Osteoblast (primary cell): ENCODE results near the gene NRG3. TPM values are rescaled to one million over a fixed set of nuclear protein-coding genes. Genes with fewer than 3 reads are reported as not detected.

Source experiments
- DNase-seq: peaks from one replicate; pipeline ENCODE4 v3.0.0; 2011; ENCODE audit warnings: low spot score, mixed read lengths; ENCODE audit not compliant: insufficient read length; ENCODE audit errors: missing footprints
- H2AFZ ChIP-seq: 2 replicates; pipeline ENCODE4 v1.6.0; 2011; ENCODE audit warnings: mild to moderate bottlenecking, low read length
- H3K27ac ChIP-seq: 2 replicates; pipeline ENCODE4 v1.5.1; 2011; ENCODE audit warnings: mild to moderate bottlenecking, low read depth, low read length, moderate library complexity
- H3K27me3 ChIP-seq: 2 replicates; pipeline ENCODE4 v1.6.0; 2012; ENCODE audit warnings: mild to moderate bottlenecking, control low read depth, inconsistent platforms, low read length, moderate library complexity; ENCODE audit not compliant: insufficient read depth
- H3K36me3 ChIP-seq: 2 replicates; pipeline ENCODE4 v1.5.1; 2011; ENCODE audit warnings: mild to moderate bottlenecking, low read length, control low read depth, moderate library complexity; ENCODE audit not compliant: insufficient read depth
- H3K4me1 ChIP-seq: 2 replicates; pipeline ENCODE4 v1.5.1; 2011; ENCODE audit warnings: mild to moderate bottlenecking, low read length, control low read depth, moderate library complexity; ENCODE audit not compliant: insufficient read depth
- H3K4me2 ChIP-seq: 2 replicates; pipeline ENCODE4 v1.6.0; 2011; ENCODE audit warnings: mild to moderate bottlenecking, low read length; ENCODE audit not compliant: insufficient read depth
- H3K4me3 ChIP-seq: fragments of 200-600 bp; sonication (generic); 3 replicates; pipeline ENCODE4 v1.5.1; 2012; ENCODE audit warnings: mild to moderate bottlenecking, low read length, inconsistent platforms; ENCODE audit not compliant: insufficient read depth
- H3K79me2 ChIP-seq: 2 replicates; pipeline ENCODE4 v1.6.0; 2012; ENCODE audit warnings: mild to moderate bottlenecking, low read length, control low read depth, inconsistent platforms; ENCODE audit not compliant: insufficient read depth
- H3K9me3 ChIP-seq: 2 replicates; pipeline ENCODE4 v1.5.1; 2011; ENCODE audit warnings: low read depth, low read length, control low read depth
- H4K20me1 ChIP-seq: 2 replicates; pipeline ENCODE4 v1.6.0; 2012; ENCODE audit warnings: mild to moderate bottlenecking, low read length, control low read depth; ENCODE audit not compliant: insufficient read depth
- CTCF ChIP-seq: IDR thresholded peaks from 2 replicates; pipeline ENCODE4 v1.5.1; 2011; ENCODE audit warnings: mild to moderate bottlenecking, low read depth, low read length, moderate library complexity; ENCODE audit errors: extremely low read depth
- total RNA-seq: library from RNA; depleted of rRNA; stranded (reverse); fragments of >200 nt; gene quantifications from 2 replicates; pipeline ENCODE4 v1.2.3, GENCODE V29; 2012

NRG3 gene
- total RNA-seq, 1 donor = not detected

GRCh38 chr10:82084904-82085303 lies 209.9 kb downstream of the NRG3 start:
- no peak for DNase-seq
- no peak overlapping the region for H2AFZ ChIP-seq
- H3K4me1 ChIP-seq = no peaks in the 10 kb centered on the region
- H3K4me3 ChIP-seq = no peak overlapping the region
- H3K27ac ChIP-seq = no peak overlapping the region
- no peaks in the 10 kb centered on the region for H3K9me3 ChIP-seq
- no peaks in the 10 kb centered on the region for H3K36me3 ChIP-seq
- no peaks in the 10 kb centered on the region for H3K79me2 ChIP-seq
- TF ChIP-seq CTCF = no peak
- H3K4me2 ChIP-seq = no peak overlapping the region
- H4K20me1 ChIP-seq = no peaks in the 10 kb centered on the region
- no peaks in the 10 kb centered on the region for H3K27me3 ChIP-seq

GRCh38 chr10:82089327-82089726 lies 214.3 kb downstream of the NRG3 start:
- TF ChIP-seq CTCF = no peak
- H3K9me3 ChIP-seq = no peaks in the 10 kb centered on the region
- H3K36me3 ChIP-seq = no peaks in the 10 kb centered on the region
- no peak overlapping the region for H3K27ac ChIP-seq
- H3K4me3 ChIP-seq = no peak overlapping the region
- H4K20me1 ChIP-seq = no peaks in the 10 kb centered on the region
- no peaks in the 10 kb centered on the region for H3K79me2 ChIP-seq
- no peaks in the 10 kb centered on the region for H3K4me1 ChIP-seq
- no peak overlapping the region for H3K4me2 ChIP-seq
- no peak overlapping the region for H2AFZ ChIP-seq
- DNase-seq = no peak
- no peaks in the 10 kb centered on the region for H3K27me3 ChIP-seq

- Histone ChIP-seq H3K4me3 (no peak overlapping the region), H3K27me3 (no peaks in the 10 kb centered on the region), H3K4me1 (no peaks in the 10 kb centered on the region), H3K4me2 (no peak overlapping the region), H3K79me2 (no peaks in the 10 kb centered on the region), H3K36me3 (no peaks in the 10 kb centered on the region), H2AFZ (no peak overlapping the region), H3K9me3 (no peaks in the 10 kb centered on the region), H3K27ac (no peak overlapping the region), H4K20me1 (no peaks in the 10 kb centered on the region)
- TF ChIP-seq CTCF = no peak
- DNase-seq = no peak
These were observed 216.4 kb downstream of the NRG3 start for GRCh38 chr10:82091413-82091812.

GRCh38 chr10:82092111-82092510 lies 217.1 kb downstream of the NRG3 start:
- TF ChIP-seq CTCF = no peak
- Histone ChIP-seq H3K4me1 (no peaks in the 10 kb centered on the region), H3K9me3 (no peaks in the 10 kb centered on the region), H3K79me2 (no peaks in the 10 kb centered on the region), H4K20me1 (no peaks in the 10 kb centered on the region), H2AFZ (no peak overlapping the region), H3K4me2 (no peak overlapping the region), H3K4me3 (no peak overlapping the region), H3K27ac (no peak overlapping the region), H3K27me3 (no peaks in the 10 kb centered on the region), H3K36me3 (no peaks in the 10 kb centered on the region)
- DNase-seq = no peak
